ENCODE measurements around the gene GABRB1.
"Not testable (repeated sequence)": the region's sequence is repeated elsewhere in the genome, so short reads cannot be mapped to it uniquely, and the experiment has no call there.

Gene GABRB1

GRCh38 chr4:47215759-47216158 is 184.4 kb downstream of the GABRB1 start:
- no peak for DNase-seq

- DNase-seq, result no peak
Observed at GRCh38 chr4:47217291-47217690, 185.9 kb downstream of the GABRB1 start.

DNA sequence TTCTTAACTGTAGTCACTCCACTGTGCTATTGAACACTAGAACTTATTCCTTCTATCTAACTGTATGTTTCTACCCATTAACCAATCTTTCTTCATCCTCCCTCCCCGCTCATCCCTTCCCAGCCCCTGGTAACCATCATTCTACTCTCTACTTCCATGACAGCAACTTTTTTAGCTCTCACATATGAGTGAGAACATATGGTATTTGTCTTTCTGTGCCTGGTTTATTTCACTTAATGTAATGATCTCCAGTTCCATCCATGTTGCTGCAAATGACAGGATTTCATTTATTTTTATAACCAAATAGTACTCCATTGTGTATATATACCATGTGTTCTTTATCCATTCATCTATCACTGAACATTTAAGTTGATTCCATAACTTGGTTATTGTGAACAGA is 186.5 kb downstream of the GABRB1 start:
- no peak for DNase-seq

DNA sequence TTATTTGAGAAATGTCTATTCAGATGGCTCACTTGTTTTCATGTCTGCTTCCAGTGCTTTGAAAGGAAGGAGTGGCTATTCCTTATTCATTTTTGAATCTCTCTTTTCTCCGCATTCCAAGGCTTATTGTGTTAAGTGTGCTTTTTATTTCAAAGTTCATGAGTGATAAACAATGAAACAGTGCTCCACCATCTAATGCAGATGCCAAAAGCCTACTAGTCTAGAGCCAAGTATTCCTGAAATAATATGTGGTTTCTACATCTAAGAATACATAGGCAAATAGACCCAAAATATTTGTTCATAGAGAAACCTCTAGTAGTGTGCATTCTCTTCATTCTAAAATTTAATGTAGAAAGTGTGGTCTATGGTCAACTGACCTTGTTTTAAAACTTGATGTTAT is 187.3 kb downstream of the GABRB1 start:
- DNase-seq, result no peak

- DNase-seq, result no peak
Observed at GRCh38 chr4:47219586-47219985, 188.2 kb downstream of the GABRB1 start.

DNA sequence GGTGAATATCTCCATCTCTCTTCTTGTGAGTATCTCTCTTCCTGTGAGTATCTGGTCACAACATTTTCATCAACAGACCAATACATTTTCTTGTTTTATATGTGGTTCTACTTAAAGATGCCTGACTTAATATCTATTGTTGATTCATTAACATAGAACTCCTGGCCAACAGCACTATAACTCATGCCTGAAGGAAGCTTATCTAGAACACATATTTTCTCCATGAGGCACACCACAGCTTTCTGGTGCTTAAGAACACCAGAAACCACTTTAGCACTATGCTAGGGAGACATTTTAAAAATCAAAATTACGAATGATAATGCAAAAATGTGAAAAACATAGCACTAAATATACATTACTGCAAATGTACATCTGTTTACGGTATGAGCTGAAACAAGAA is 190.4 kb downstream of the GABRB1 start:
- DNase-seq, result no peak

DNA sequence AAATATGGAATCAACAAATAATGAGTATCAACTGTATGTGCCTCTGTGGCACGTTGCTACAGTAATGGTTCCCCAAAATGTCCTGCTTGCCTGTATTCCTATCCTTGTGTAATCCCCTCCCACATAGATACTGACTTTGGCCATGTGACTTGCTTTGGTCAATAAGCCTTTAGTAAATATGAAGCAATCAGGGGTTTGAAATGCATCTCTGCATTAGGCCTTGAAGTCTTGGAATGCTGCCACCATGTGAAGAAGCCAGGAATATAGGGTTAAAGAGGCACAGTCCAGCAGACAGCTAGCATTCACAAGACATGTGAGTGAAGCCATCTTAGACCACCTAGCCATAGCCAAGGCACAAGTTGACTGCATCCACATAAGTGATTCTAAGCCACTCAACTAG is 190.9 kb downstream of the GABRB1 start:
- no peak for DNase-seq

GRCh38 chr4:47224361-47224760 is 193.0 kb downstream of the GABRB1 start:
- DNase-seq, result no peak

DNA sequence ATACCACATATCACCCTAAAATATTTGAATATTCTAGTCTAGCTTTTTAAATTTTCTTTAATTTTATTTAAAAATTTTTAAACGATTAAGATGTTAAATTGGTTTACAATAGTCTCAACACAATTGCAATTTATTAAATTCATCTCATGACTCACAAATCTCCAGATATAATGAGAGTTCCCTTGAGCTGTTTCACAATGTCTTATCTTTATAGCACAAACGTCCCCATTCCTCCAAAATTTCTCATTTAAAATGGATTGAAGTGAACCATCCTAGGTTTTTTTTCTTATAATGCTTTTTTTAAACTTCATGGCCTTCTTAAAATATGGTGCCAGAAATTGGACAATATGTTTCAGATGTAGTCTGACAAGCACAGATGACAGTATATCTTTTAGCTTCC is 204.4 kb downstream of the GABRB1 start:
- no peak for DNase-seq

GRCh38 chr4:47238667-47239066 is 207.3 kb downstream of the GABRB1 start:
- DNase-seq, result no peak

DNA sequence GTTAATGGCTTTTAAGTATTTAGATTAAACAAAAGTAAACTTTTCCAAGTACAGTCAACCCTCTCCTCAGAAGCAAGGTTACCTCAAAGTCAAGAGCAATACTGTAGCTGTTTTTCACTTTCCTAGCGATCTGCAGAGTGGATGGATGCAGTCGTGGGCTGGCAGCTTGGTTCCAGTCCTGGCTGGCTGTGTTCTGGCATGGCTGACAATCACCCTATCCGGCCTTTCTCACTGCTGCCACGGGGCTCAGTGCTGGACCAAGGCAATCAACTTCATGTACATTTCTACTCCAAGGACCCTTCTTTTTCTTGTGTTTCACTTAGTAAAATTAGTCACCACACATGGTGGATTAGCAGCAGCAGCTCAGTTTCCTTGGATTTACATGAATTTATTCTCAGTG is 208.3 kb downstream of the GABRB1 start:
- DNase-seq, result no peak

GRCh38 chr4:47251348-47252135 is 220.2 kb downstream of the GABRB1 start:
- DNase-seq, result no peak

- no peak for DNase-seq
Observed at GRCh38 chr4:47263721-47264120, 232.4 kb downstream of the GABRB1 start.

- peak; percentile 10 for DNase-seq
Observed at GRCh38 chr4:47270201-47270888, 239.0 kb downstream of the GABRB1 start.

DNA sequence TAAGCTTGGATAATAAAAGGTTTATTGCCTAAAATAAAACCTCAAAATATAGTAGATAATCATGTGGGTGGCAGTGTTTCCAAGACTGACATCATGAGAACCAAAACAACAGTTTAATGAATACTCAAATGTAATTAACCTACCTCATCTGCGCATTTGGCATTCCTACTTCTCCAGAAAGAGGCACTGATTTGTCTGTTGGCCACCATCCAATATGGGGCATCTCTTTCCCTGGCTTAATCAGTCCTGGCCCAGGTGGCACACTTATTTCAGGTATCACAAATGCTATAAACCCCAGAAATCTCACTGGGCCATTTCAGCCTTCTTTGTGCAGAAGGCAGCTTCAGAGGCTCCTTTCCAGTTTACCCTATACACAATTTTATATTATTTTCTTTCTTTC is 239.9 kb downstream of the GABRB1 start:
- no peak for DNase-seq

DNA sequence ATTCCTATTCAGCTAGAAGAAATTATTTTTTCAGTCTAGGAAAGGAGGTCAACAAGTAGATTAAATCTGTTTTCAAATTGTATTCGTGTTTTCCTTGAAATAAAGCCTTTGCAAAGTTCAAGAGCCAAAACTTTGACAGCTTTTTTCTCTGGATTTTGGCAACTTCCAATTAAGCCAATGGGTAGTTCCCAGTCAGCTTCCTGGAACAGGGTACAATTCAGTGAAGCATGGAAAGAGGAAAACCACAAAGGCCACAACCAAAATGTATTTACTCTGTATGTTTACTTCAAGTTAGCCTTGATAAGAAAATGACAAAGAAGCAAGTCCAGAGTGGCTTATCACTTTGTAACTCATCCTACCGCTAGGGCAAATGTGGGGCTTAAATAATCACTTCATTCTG is 243.5 kb downstream of the GABRB1 start:
- DNase-seq, result no peak

DNA sequence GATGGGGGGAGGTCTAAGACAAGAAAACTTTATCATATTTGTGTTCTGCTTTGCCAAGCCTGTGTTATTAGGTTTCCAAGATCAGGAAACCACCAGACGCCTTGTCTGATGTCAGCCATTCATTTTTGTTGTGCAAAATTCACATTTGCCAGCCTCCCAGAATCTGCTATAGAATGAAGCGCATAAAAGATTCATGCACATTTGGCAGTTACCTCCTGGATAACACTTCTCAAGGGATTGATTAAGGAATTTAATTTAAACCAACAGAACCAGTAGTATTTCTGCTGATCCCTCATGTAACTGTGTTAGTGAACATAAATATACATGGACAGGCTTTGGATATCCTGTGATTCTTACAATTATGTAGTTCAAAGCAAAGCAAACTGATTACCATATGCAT is 244.2 kb downstream of the GABRB1 start:
- no peak for DNase-seq

DNA sequence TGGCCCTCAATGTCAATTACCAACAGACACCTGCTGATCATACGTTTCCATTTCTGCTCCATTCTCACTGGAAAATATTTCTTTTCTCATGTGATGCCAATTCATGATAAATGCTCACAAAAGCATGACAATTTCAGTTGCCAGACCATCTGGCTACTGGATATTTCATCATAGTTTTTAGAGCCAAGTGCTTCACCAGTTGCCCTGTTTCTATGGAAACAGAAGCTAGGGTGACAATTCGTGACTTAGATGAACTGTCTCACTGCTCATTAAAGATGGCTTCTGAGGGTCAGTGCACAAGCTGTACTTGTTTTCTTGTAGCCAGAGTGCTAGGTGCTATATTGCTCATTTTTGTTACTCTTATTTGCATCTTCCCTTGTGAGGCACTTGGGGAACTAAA is 247.3 kb downstream of the GABRB1 start:
- no peak for DNase-seq

DNA sequence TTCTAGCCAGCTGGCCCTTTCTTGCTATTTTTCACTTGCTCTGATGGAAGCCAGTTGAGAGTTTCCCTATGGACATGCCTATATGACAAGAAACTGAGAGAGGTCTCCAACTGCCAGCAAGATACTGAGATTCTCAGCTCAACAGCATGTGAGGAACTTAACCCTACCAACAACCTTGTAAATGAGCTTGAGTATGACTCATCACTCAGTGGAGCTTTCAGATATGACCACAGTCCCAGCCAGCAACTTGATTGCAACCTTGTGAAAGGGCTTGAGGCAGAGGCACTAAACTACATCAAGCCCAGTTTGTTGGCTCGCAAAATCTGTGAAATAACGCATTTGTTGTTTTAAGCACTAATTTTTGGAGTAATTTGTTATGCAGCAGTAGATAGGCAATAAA is 256.4 kb downstream of the GABRB1 start:
- no peak for DNase-seq

DNA sequence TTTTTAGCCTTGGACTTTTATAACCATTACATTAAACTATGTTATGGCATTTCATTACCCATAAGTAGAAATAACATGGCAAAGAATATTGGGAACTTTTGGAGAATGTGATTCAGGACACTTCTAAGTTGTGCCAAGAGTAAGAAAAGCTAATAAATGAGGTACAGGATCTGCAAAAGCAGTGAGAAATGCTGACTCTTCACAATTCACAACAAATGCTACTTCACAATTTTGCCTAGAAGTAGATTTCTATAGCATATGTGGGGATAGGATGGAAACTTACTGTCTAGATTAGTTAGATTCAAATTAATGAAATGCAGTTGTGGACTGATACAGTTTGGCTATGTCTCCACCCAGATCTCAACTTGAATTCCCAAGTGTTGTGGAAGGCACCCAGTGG is 258.4 kb downstream of the GABRB1 start:
- DNase-seq, result no peak

DNA sequence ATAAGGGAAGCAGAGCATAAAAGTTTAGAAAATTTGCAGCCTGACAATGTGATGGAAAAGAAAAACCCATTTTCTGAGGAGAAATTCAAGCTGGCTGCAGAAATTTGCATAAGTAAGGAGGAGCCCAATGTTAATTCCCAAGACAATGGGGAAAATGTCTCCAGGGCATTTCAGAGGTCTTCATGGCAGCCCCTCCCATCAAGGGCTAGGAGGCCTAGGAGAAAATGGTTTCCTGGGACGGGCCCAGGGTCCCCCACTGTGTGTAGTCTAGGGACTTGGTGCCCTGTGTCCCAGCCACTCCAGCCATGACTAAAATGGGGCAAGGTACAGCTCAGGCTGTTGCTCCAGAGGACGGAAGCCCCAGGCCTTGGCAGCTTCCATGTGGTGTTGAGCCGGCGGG is 259.5 kb downstream of the GABRB1 start:
- DNase-seq, result not testable (repeated sequence)

DNA sequence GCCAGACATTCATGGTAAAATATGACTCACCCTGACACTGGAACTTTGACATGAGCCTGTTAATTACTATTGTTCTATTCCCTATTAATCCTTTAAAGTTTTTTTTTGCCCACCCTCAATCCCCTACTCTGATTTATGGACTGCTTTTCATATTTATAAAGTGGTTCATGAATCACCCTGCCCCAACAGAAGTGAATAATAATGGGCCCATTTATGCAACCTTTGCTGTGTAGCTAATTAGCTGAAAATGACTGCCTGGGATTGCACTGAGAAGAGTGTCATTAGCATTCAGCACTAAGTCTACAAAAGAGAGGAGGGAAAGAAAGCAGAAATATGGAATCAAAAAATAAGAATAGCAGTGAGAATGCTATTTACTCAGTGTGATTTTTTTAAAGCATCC is 277.8 kb downstream of the GABRB1 start:
- no peak for DNase-seq

DNA sequence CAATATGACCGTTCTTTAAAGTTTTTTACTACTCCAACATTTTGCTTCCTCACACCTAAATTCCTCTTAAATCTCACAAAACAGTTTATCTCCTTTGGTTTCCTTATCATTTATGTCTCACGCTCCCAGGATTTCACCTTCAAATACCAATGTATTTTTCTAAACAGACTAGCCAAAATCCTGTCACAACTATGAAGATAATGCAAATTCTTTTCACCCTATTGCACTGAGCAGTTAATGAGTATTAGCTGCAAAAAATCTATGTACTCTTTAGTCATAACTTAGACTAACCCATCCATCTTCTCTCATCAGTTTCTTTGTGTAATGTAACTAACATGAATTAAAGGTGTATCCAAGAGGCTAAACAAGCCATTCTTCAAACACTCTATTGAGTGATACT is 280.8 kb downstream of the GABRB1 start:
- no peak for DNase-seq

DNA sequence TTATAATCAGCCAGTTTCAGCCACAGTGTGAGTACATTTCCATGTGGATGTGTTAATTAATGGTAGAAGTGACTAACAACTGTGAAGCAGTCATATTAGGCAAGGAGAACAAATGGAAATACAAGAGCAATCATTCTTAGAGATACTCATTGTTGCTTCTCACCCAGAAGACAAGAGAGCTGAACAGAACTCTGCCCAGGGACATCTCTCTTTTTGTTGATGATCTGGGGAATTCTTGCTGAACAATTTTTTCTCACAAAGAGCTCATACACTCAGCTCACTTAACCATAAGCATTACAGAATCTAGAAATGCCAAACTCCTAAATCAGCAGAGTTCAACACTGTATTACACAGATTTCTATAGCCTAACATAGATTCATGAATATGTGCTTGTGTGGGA is 282.0 kb downstream of the GABRB1 start:
- no peak for DNase-seq

- DNase-seq, result no peak
Observed at GRCh38 chr4:47315346-47315745, 284.0 kb downstream of the GABRB1 start.
